IPS-20b (cell line): Measurements from ENCODE around the gene VRK1.

ENCODE experiments used
- H3K27ac ChIP-seq: one replicate; pipeline ENCODE4 v1.5.1; 2013; ENCODE audit warnings: low read length
- H3K27me3 ChIP-seq: 2 replicates; pipeline ENCODE4 v1.6.1; 2013; ENCODE audit warnings: mild to moderate bottlenecking, low read length, inconsistent platforms; ENCODE audit not compliant: insufficient read depth
- H3K36me3 ChIP-seq: 2 replicates; pipeline ENCODE4 v1.6.1; 2013; ENCODE audit warnings: low read depth, mild to moderate bottlenecking, inconsistent platforms, low read length, moderate library complexity; ENCODE audit not compliant: insufficient read depth
- H3K4me1 ChIP-seq: 2 replicates; pipeline ENCODE4 v1.6.1; 2013; ENCODE audit warnings: mild to moderate bottlenecking, control low read depth, inconsistent platforms, low read length, moderate library complexity; ENCODE audit not compliant: insufficient read depth
- H3K4me3 ChIP-seq: 2 replicates; pipeline ENCODE4 v1.5.1; 2013; ENCODE audit warnings: mild to moderate bottlenecking, low read length, inconsistent platforms
- H3K9ac ChIP-seq: 2 replicates; pipeline ENCODE4 v1.6.1; 2013; ENCODE audit warnings: low read depth, mild to moderate bottlenecking, inconsistent platforms, low read length, moderate library complexity
- H3K9me3 ChIP-seq: 2 replicates; pipeline ENCODE4 v1.6.1; 2013; ENCODE audit warnings: mild to moderate bottlenecking, low read depth, low read length, inconsistent platforms; ENCODE audit not compliant: insufficient read depth

VRK1 gene

DNA sequence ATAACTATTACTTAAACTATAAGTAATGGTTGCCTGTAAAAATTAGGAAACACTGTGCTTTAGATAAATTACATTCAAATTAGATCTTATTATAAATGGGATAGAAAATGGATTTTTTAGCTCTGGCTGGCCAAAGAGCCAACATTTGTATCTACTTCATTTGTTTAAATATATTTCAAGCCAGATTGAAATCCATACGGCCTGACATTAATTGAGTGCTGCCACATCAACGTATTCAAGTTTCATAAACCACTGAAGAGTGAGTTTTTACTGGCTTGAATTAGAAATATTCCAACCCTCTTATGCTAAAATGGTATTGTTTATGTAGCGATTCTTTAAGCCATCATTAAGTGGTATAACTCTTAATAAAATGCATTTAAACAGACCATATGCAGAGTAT, 133.3 kb downstream of the VRK1 start:
- no peaks in the 10 kb centered on the region for H3K36me3 ChIP-seq
- no peak overlapping the region for H3K4me3 ChIP-seq
- H3K27ac ChIP-seq, result no peak overlapping the region
- H3K4me1 ChIP-seq, result peaks cover 1% of the 10 kb centered on the region; the same call in 1 of the 2 replicates
- H3K9me3 ChIP-seq, result no peaks in the 10 kb centered on the region
- H3K9ac ChIP-seq, result no peak overlapping the region
- no peaks in the 10 kb centered on the region for H3K27me3 ChIP-seq
